Transverse colon (tissue), 4 donors: ENCODE results near the gene INPP5B. TPM values are rescaled to one million over a fixed set of nuclear protein-coding genes. Genes with fewer than 3 reads are reported as not detected.

ENCODE experiments used
- DNase-seq: peaks from one replicate; pipeline ENCODE4 v3.0.0-alpha.2; 2019
- H3K27ac ChIP-seq, 4 donors: fragments of 200-600 bp; sonication (generic); 2 replicates each; pipeline ENCODE4 v1.5.1; 2016 to 2018; ENCODE audit warnings: inconsistent platforms in 4 of 4
- H3K27me3 ChIP-seq: fragments of 200-600 bp; sonication (generic); 2 replicates; pipeline ENCODE4 v1.5.1; 2017; ENCODE audit warnings: inconsistent platforms
- H3K36me3 ChIP-seq, 4 donors: fragments of 200-600 bp; sonication (generic); 2 replicates each; pipeline ENCODE4 v1.5.1; 2017 to 2019; ENCODE audit warnings: inconsistent platforms in 4 of 4
- H3K4me1 ChIP-seq, 4 donors: fragments of 200-600 bp; sonication (generic); 2 replicates each; pipeline ENCODE4 v1.5.1; 2017 to 2020; ENCODE audit warnings: inconsistent platforms in 4 of 4
- H3K4me3 ChIP-seq, 4 donors: fragments of 200-600 bp; sonication (generic); 1 replicate in 1 of 4; 2 replicates in 3 of 4; pipeline versions ENCODE4 v1.5.1 to v1.6.1; 2017 to 2019; ENCODE audit warnings: inconsistent platforms in 4 of 4
- H3K9me3 ChIP-seq, 2 donors: fragments of 200-600 bp; sonication (generic); 2 replicates each; pipeline ENCODE4 v1.5.1; 2017 to 2019; ENCODE audit warnings: inconsistent platforms in 2 of 2
- CTCF ChIP-seq, 5 experiments: fragments of 200-600 bp in 3 of 5; fragments of 450-650 bp in 2 of 5; sonication (generic) in 3 of 5; IDR thresholded peaks; 1 replicate in 2 of 5; 2 replicates in 3 of 5; pipeline ENCODE4 v1.5.1; 2016 to 2017; ENCODE audit warnings: antibody characterized with exemption in 5 of 5, inconsistent platforms in 3 of 5, mild to moderate bottlenecking in 2 of 5, moderate library complexity in 1 of 5
- EP300 ChIP-seq: sonication (generic); formaldehyde crosslinking; IDR thresholded peaks from one replicate; pipeline ENCODE4 v1.6.1; 2017; ENCODE audit warnings: antibody characterized with exemption, low read depth
- POLR2A ChIP-seq: fragments of 450-650 bp; IDR thresholded peaks from one replicate; pipeline ENCODE4 v1.6.1; 2016; ENCODE audit warnings: antibody characterized with exemption, mild to moderate bottlenecking, moderate library complexity
- POLR2AphosphoS5 ChIP-seq, 3 donors: sonication (generic); formaldehyde crosslinking; IDR thresholded peaks; one replicate each; pipeline ENCODE4 v1.6.1; 2016; ENCODE audit warnings: antibody characterized with exemption in 3 of 3
- WGBS, 2 donors: methylation state at CpG; one replicate each; pipeline ENCODE4 v1.1.5; 2018; ENCODE audit warnings: low coverage in 1 of 2; 5-methylcytosine and 5-hydroxymethylcytosine counted together
- in situ Hi-C, 4 donors: fragments of 200-750 bp; cut with MboI; loops; one replicate each; pipeline versions ENCODE4 v1.15.0 to v1.15.1; 2017; ENCODE audit warnings: low sequenced_read_pairs in 3 of 4, low pct_ligation_motif_present in 1 of 4, low pct_unique_long_range_greater_than_20kb in 1 of 4
- intact Hi-C: fragments of 100-400 bp; cut with DNase I; formaldehyde crosslinking; loops from one replicate; pipeline ENCODE4 v1.15.1; 2023; ENCODE audit warnings: low total_unique reads
- total RNA-seq, 4 donors: library from RNA; depleted of rRNA; stranded (reverse); fragments of >200 nt; gene quantifications; one replicate each; pipeline ENCODE4 v1.1.0, GENCODE V29; 2016

Gene INPP5B
- total RNA-seq, 4 donors from 2014 or later = 32.6 to 43.6 (median 39.1) TPM

- H3K27me3 ChIP-seq = no peaks in the 10 kb centered on the region
- no peaks in the 10 kb centered on the region for H3K36me3 ChIP-seq
- peaks cover 3 to 64% (median 16%) of the 10 kb centered on the region in 4 donors for H3K4me1 ChIP-seq
- in situ Hi-C loops = no loop called here
- TF ChIP-seq EP300 = no peak
- TF ChIP-seq CTCF (IDR thresholded peaks at IDR 0.05) = no peak
- no peak for TF ChIP-seq POLR2A
- TF ChIP-seq POLR2AphosphoS5 (IDR thresholded peaks at IDR 0.05) = no peak
- no peak overlapping the region for H3K4me3 ChIP-seq
- no peaks in the 10 kb centered on the region for H3K9me3 ChIP-seq
- intact Hi-C loops = no loop called here
- no peak overlapping the region for H3K27ac ChIP-seq
- WGBS, 2 donors = 95 to 98% methylated on average over 3 of the region's 3 CpGs
- no peak for DNase-seq
Observed at GRCh38 chr1:37849480-37849879, 97.4 kb downstream of the INPP5B start.

DNA sequence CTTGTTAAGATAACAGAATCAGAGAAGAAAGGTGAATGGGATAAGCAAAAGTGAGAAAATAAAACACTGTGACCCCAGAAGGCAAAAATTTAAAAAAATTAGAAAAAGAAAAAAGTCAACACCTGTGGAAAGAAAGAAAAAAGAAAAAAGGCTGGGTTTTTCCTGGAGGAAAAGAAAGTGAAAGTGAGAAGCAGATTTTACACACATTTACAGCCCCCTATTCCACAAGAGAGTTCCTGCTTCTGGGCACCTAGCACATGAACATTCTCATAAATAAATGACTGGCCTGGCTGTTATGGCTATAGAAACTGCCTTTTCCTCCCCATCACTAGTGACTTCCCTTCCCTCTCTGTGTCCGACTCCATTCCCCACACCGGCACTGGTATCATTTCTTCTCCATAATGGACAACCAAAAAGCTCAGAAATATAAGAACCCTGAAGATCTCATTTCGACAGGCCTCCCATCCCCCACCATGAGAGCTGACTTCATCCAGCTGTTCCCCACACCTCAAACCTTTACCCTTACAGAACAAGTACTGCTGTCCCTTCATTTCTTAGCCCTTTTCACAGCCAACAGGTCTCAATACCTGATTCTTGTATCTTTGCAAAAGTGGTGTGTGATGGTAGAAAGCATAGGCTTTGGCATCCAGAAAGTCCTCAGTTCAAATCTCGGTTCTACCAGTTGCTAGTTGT lies 100.1 kb downstream of the INPP5B start:
- intact Hi-C loops (no loop called here), in situ Hi-C loops (no loop called here)
- H3K27ac ChIP-seq = peak overlapping the region; percentile 57 to 73 (median 60)
- peaks cover 3 to 51% (median 16%) of the 10 kb centered on the region in 4 donors for H3K4me1 ChIP-seq
- no peaks in the 10 kb centered on the region for H3K36me3 ChIP-seq
- no peak for DNase-seq
- no peaks in the 10 kb centered on the region for H3K27me3 ChIP-seq
- peak overlapping the region in 1 of 4 donors; percentile 14 for H3K4me3 ChIP-seq
- WGBS, 2 donors = 22 to 55% methylated on average over 4 of the region's 4 CpGs
- TF ChIP-seq EP300 (no peak), POLR2AphosphoS5 (IDR thresholded peaks at IDR 0.05) (no peak), CTCF (IDR thresholded peaks at IDR 0.05) (no peak), POLR2A (no peak)
- no peaks in the 10 kb centered on the region for H3K9me3 ChIP-seq

DNA sequence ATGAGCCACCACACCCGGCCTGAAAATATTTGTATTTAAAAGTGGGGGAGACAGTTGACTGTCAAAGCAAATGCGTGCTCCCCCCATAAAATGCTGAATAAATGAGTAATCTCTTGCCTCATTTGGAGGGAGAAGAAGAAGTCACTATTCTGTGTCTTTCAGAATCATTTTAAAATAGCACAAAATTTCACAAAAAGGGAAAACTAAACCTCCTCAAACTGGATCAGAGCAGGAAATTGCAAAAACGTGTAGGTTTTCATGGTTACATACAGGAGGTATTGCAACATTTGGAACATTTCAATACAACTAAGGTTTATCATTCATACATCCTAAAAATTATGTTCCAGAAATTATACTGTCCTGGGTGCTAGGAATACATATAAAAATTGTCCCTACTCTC lies 101.1 kb downstream of the INPP5B start:
- TF ChIP-seq CTCF (IDR thresholded peaks at IDR 0.05) = no peak
- TF ChIP-seq POLR2AphosphoS5 (IDR thresholded peaks at IDR 0.05) = no peak
- TF ChIP-seq EP300 = no peak
- no peak for TF ChIP-seq POLR2A
- no peak for DNase-seq
- Histone ChIP-seq H3K36me3 (peaks cover 0 to 1% (median 0%) of the 10 kb centered on the region in 4 donors), H3K9me3 (no peaks in the 10 kb centered on the region), H3K27ac (peak overlapping the region in 1 of 4 donors; percentile 73), H3K27me3 (no peaks in the 10 kb centered on the region), H3K4me1 (peaks cover 3 to 41% (median 16%) of the 10 kb centered on the region in 4 donors), H3K4me3 (no peak overlapping the region)
- in situ Hi-C loops (no loop called here), intact Hi-C loops (no loop called here)
- 60 to 81% methylated on average over 3 of the region's 3 CpGs for WGBS, 2 donors

DNA sequence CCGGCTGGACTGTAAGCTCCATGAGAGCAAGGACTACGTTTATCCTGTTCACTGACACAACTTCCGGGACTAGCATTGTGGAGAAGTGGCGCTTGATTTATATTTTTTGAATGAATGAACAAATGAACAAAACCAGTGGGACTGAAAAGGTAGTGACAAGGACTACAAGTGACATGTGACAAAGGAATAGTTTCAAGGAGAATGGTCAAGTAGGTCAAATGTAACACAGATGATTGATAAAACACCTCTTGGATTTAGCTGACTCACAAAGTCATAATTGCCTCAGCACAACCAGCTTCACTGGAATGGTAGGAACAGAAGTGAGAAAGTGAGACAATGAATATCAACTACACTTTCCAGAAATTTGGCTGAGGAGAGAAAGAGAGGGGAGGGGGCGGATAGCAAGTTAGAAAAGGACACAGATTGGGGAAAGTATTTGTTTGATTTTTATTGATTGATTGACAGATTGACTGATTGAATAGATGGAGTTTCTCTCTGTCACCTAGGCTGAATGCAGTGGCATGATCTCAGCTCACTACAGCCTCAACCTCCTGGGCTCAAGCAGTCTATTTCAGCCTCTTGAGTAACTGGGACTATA lies 101.7 kb downstream of the INPP5B start:
- H3K36me3 ChIP-seq = peaks cover 0 to 3% (median under 1%) of the 10 kb centered on the region in 4 donors
- in situ Hi-C loops (no loop called here), intact Hi-C loops (no loop called here)
- H3K4me3 ChIP-seq = no peak overlapping the region
- no peaks in the 10 kb centered on the region for H3K9me3 ChIP-seq
- peaks cover 3 to 35% (median 16%) of the 10 kb centered on the region in 4 donors for H3K4me1 ChIP-seq
- no peak for TF ChIP-seq POLR2AphosphoS5 (IDR thresholded peaks at IDR 0.05)
- no peak for TF ChIP-seq CTCF (IDR thresholded peaks at IDR 0.05)
- TF ChIP-seq POLR2A = no peak
- TF ChIP-seq EP300 = no peak
- WGBS, 2 donors = 70 to 81% methylated on average over 4 to 5 of the region's 5 CpGs
- H3K27me3 ChIP-seq = no peaks in the 10 kb centered on the region
- DNase-seq = no peak
- peak overlapping the region in 1 of 4 donors; percentile 73 for H3K27ac ChIP-seq
